LNCAP (cell line): ENCODE results near the gene EIF5A2.
A peak's percentile ranks its signal among the peaks of the same experiment; 100 is the strongest.

Experiments used
- CTCF ChIP-seq: fragments of 450-650 bp; IDR thresholded peaks from 2 replicates; pipeline ENCODE4 v1.5.1; 2017; ENCODE audit warnings: mild to moderate bottlenecking

The EIF5A2 gene

GRCh38 chr3:170865209-170866094, 43.0 kb downstream of the EIF5A2 start:
- TF ChIP-seq CTCF = no peak

GRCh38 chr3:170864525-170865208, 43.8 kb downstream of the EIF5A2 start:
- no peak for TF ChIP-seq CTCF

- no peak for TF ChIP-seq CTCF
Measured at GRCh38 chr3:170863816-170864215, 44.6 kb downstream of the EIF5A2 start.

- no peak for TF ChIP-seq CTCF
Measured at GRCh38 chr3:170862618-170863374, 45.6 kb downstream of the EIF5A2 start.

- TF ChIP-seq CTCF = no peak
Measured at GRCh38 chr3:170858599-170858998, 49.8 kb downstream of the EIF5A2 start.

GRCh38 chr3:170852324-170852723, 56.1 kb downstream of the EIF5A2 start:
- TF ChIP-seq CTCF = no peak

- TF ChIP-seq CTCF = peak; percentile 69
Measured at GRCh38 chr3:170848292-170848917, 60.0 kb downstream of the EIF5A2 start.
